Liver (tissue), 9 donors: ENCODE measurements around the gene DDHD1. TPM values are rescaled to one million over a fixed set of nuclear protein-coding genes. Genes with fewer than 3 reads are reported as not detected.

Experiments
- DNase-seq: peaks from one replicate; pipeline ENCODE4 v3.0.0-alpha.2; 2017; ENCODE audit warnings: low spot score
- H3K27ac ChIP-seq, 2 donors: one replicate each; pipeline ENCODE4 v1.7.0; 2013; ENCODE audit warnings: inconsistent platforms in 2 of 2, low read length in 2 of 2, control low read depth in 1 of 2, low read depth in 1 of 2, mild to moderate bottlenecking in 1 of 2
- H3K27me3 ChIP-seq, 4 donors: one replicate each; pipeline versions ENCODE4 v1.6.1 to v1.7.0; 2013; ENCODE audit warnings: low read length in 3 of 4, inconsistent platforms in 1 of 4, mild to moderate bottlenecking in 1 of 4, moderate library complexity in 1 of 4; ENCODE audit not compliant: control insufficient read depth in 4 of 4, insufficient read depth in 4 of 4
- H3K36me3 ChIP-seq, 4 donors: one replicate each; pipeline versions ENCODE4 v1.6.1 to v1.7.0; 2013; ENCODE audit warnings: low read length in 3 of 4, mild to moderate bottlenecking in 3 of 4, low read depth in 1 of 4, moderate library complexity in 1 of 4; ENCODE audit not compliant: control insufficient read depth in 4 of 4, insufficient read depth in 3 of 4
- H3K4me1 ChIP-seq, 4 donors: one replicate each; pipeline versions ENCODE4 v1.6.1 to v1.7.0; 2013; ENCODE audit warnings: low read length in 3 of 4, mild to moderate bottlenecking in 3 of 4, moderate library complexity in 1 of 4; ENCODE audit not compliant: control insufficient read depth in 4 of 4, insufficient read depth in 4 of 4
- H3K4me3 ChIP-seq, 3 donors: one replicate each; pipeline versions ENCODE4 v1.6.1 to v1.7.0; 2013; ENCODE audit warnings: low read length in 3 of 3, control low read depth in 1 of 3, low read depth in 1 of 3, mild to moderate bottlenecking in 1 of 3
- H3K9ac ChIP-seq, 2 donors: one replicate each; pipeline ENCODE4 v1.7.0; 2013; ENCODE audit warnings: low read length in 2 of 2, mild to moderate bottlenecking in 2 of 2, moderate library complexity in 2 of 2, control low read depth in 1 of 2, low read depth in 1 of 2
- H3K9me3 ChIP-seq, 4 donors: one replicate each; pipeline versions ENCODE4 v1.6.1 to v1.7.0; 2013; ENCODE audit warnings: low read length in 3 of 4; ENCODE audit not compliant: control insufficient read depth in 4 of 4
- EGR1 ChIP-seq, 2 donors: IDR thresholded peaks; 2 replicates each; pipeline ENCODE4 v1.6.1; 2016 to 2018; ENCODE audit warnings: antibody characterized with exemption in 2 of 2, low read depth in 2 of 2
- FOXA1 ChIP-seq: IDR thresholded peaks from 2 replicates; pipeline ENCODE4 v1.6.1; 2016; ENCODE audit warnings: antibody characterized with exemption
- FOXA2 ChIP-seq: IDR thresholded peaks from 2 replicates; pipeline ENCODE4 v1.6.1; 2016; ENCODE audit warnings: antibody characterized with exemption
- GABPA ChIP-seq, 2 donors: IDR thresholded peaks in 1 of 2; conservative IDR thresholded peaks in 1 of 2; 2 replicates each; pipeline ENCODE4 v1.6.1; 2016; ENCODE audit warnings: antibody characterized with exemption in 2 of 2, mild to moderate bottlenecking in 1 of 2, moderate library complexity in 1 of 2
- HNF4A ChIP-seq, 2 donors: conservative IDR thresholded peaks; 2 replicates each; pipeline ENCODE4 v1.6.1; 2016; ENCODE audit warnings: antibody characterized with exemption in 2 of 2, mild to moderate bottlenecking in 2 of 2
- HNF4G ChIP-seq: IDR thresholded peaks from 2 replicates; pipeline ENCODE4 v1.6.1; 2016; ENCODE audit warnings: antibody characterized with exemption
- NR2F2 ChIP-seq: IDR thresholded peaks from 2 replicates; pipeline ENCODE4 v1.6.1; 2016; ENCODE audit warnings: antibody characterized with exemption
- RAD21 ChIP-seq, 2 donors: IDR thresholded peaks; 2 replicates each; pipeline ENCODE4 v1.6.1; 2016; ENCODE audit warnings: antibody characterized with exemption in 2 of 2, mild to moderate bottlenecking in 2 of 2
- RXRA ChIP-seq, 2 donors: IDR thresholded peaks; 2 replicates each; pipeline ENCODE4 v1.6.1; 2017 to 2018; ENCODE audit warnings: antibody characterized with exemption in 2 of 2, mild to moderate bottlenecking in 1 of 2
- SP1 ChIP-seq: IDR thresholded peaks from 2 replicates; pipeline ENCODE4 v1.6.1; 2018; ENCODE audit warnings: antibody characterized with exemption, mild to moderate bottlenecking
- YY1 ChIP-seq: IDR thresholded peaks from 2 replicates; pipeline ENCODE4 v1.6.1; 2016; ENCODE audit warnings: antibody characterized with exemption, mild to moderate bottlenecking
- WGBS: extraction: QIAGEN DNeasy Blood & Tissue Kit; methylation state at CpG from one replicate; pipeline ENCODE4 v1.1.7; 2013; 5-methylcytosine and 5-hydroxymethylcytosine counted together
- polyA plus RNA-seq, 2 donors: library from polyadenylated mRNA; stranded (reverse) in 1 of 2; unstranded in 1 of 2; fragments of 200-250 nt in 1 of 2; fragments of >200 nt in 1 of 2; fragmentation: Nextera tagmentation in 1 of 2; extraction: Ambion mirVana in 1 of 2; gene quantifications; one replicate each; pipeline versions ENCODE4 v1.2.1 to v1.2.3, GENCODE V29; 2013 to 2015
- total RNA-seq, 2 donors: library from RNA; depleted of rRNA; stranded (reverse); fragments of >200 nt; gene quantifications; one replicate each; pipeline ENCODE4 v1.2.3, GENCODE V29; 2014
- TF ChIP-seq, protein P1 (sequence below): IDR thresholded peaks from 2 replicates; pipeline ENCODE4 v1.6.1; 2016; ENCODE audit warnings: antibody characterized with exemption
- TF ChIP-seq, protein P2 (sequence below): IDR thresholded peaks from 2 replicates; pipeline ENCODE4 v1.6.1; 2016; ENCODE audit warnings: antibody characterized with exemption
- TF ChIP-seq, protein P3 (sequence below): fragments of 150-350 bp; IDR thresholded peaks from 2 replicates; pipeline ENCODE4 v1.5.1; 2017; ENCODE audit warnings: improper control_type of control experiment, low read depth, low read length; ENCODE audit not compliant: missing input control
- TF ChIP-seq, protein P4 (sequence below): IDR thresholded peaks from 2 replicates; pipeline ENCODE4 v1.6.1; 2016; ENCODE audit warnings: antibody characterized with exemption, mild to moderate bottlenecking
- donor health status: healthy.
- donor health status: healthy.
- donor health status: healthy.
- donor health status: healthy.
- donor health status: healthy.

The DDHD1 gene
- total and polyA plus RNA-seq, 4 donors, result 1.3 to 14.3 (median 5.2) TPM

DNA sequence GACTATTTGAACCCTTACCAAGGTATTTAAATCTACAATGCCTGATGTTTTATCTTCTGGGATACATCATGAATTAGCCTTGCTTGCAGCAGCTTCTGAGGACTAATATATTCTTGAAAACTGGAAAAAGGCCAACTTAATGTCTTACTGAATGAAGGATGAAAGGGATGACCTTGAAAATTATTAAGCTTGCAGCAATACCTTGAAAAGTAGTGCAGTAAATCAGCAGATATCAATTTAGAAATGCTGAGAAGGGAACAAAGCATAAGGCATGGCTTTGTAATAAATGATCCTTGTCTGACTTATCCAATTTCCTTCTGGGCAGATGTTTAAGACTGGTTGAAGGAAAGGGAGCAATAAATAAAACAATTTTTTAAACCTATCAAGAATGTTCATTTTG is 165.0 kb downstream of the DDHD1 start:
- no peaks in the 10 kb centered on the region for H3K36me3 ChIP-seq
- H3K9ac ChIP-seq, result no peak overlapping the region
- no peak for TF ChIP-seq EGR1 (IDR thresholded peaks at IDR 0.05; ENCODE audit: low read depth in 2 of 2)
- TF ChIP-seq, protein P1, sequence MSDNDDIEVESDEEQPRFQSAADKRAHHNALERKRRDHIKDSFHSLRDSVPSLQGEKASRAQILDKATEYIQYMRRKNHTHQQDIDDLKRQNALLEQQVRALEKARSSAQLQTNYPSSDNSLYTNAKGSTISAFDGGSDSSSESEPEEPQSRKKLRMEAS, result no peak
- no peak for DNase-seq
- no peak overlapping the region for H3K4me3 ChIP-seq
- H3K4me1 ChIP-seq, result no peaks in the 10 kb centered on the region
- no peak overlapping the region for H3K27ac ChIP-seq
- no peaks in the 10 kb centered on the region for H3K9me3 ChIP-seq
- H3K27me3 ChIP-seq, result no peaks in the 10 kb centered on the region

DNA sequence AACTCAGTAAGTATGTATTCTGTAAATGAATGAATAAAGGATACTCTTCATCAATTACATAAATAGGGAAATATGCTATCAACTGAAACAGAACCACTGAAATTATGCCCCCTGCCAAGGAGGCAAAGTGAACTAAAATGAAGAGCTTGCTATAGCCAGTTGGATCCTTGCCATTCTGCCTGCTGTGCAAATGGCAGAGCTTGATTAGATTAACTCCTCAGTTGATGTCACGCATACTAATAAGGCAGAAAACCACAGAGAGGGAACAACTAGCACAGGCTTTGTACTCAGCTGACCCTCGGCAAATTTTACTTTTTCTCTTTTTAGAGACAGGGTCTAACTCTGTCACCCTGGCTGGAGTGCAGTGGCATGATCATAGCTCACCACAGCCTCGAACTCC is 165.6 kb downstream of the DDHD1 start:
- TF ChIP-seq YY1 (no peak), RXRA (IDR thresholded peaks at IDR 0.05) (no peak), FOXA2 (no peak), EGR1 (IDR thresholded peaks at IDR 0.05; ENCODE audit: low read depth in 2 of 2) (no peak), RAD21 (IDR thresholded peaks at IDR 0.05) (no peak), NR2F2 (no peak), FOXA1 (no peak), HNF4A (conservative IDR thresholded peaks at IDR 0.05) (no peak), GABPA (IDR thresholded peaks at IDR 0.05 in 1 of 2, conservative IDR thresholded peaks at IDR 0.05 in 1 of 2) (no peak), SP1 (no peak), HNF4G (no peak)
- TF ChIP-seq, protein P2, sequence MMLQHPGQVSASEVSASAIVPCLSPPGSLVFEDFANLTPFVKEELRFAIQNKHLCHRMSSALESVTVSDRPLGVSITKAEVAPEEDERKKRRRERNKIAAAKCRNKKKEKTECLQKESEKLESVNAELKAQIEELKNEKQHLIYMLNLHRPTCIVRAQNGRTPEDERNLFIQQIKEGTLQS, result no peak
- TF ChIP-seq, protein P3, sequence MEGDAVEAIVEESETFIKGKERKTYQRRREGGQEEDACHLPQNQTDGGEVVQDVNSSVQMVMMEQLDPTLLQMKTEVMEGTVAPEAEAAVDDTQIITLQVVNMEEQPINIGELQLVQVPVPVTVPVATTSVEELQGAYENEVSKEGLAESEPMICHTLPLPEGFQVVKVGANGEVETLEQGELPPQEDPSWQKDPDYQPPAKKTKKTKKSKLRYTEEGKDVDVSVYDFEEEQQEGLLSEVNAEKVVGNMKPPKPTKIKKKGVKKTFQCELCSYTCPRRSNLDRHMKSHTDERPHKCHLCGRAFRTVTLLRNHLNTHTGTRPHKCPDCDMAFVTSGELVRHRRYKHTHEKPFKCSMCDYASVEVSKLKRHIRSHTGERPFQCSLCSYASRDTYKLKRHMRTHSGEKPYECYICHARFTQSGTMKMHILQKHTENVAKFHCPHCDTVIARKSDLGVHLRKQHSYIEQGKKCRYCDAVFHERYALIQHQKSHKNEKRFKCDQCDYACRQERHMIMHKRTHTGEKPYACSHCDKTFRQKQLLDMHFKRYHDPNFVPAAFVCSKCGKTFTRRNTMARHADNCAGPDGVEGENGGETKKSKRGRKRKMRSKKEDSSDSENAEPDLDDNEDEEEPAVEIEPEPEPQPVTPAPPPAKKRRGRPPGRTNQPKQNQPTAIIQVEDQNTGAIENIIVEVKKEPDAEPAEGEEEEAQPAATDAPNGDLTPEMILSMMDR, result no peak
- TF ChIP-seq, protein P1, result no peak
- TF ChIP-seq, protein P4, sequence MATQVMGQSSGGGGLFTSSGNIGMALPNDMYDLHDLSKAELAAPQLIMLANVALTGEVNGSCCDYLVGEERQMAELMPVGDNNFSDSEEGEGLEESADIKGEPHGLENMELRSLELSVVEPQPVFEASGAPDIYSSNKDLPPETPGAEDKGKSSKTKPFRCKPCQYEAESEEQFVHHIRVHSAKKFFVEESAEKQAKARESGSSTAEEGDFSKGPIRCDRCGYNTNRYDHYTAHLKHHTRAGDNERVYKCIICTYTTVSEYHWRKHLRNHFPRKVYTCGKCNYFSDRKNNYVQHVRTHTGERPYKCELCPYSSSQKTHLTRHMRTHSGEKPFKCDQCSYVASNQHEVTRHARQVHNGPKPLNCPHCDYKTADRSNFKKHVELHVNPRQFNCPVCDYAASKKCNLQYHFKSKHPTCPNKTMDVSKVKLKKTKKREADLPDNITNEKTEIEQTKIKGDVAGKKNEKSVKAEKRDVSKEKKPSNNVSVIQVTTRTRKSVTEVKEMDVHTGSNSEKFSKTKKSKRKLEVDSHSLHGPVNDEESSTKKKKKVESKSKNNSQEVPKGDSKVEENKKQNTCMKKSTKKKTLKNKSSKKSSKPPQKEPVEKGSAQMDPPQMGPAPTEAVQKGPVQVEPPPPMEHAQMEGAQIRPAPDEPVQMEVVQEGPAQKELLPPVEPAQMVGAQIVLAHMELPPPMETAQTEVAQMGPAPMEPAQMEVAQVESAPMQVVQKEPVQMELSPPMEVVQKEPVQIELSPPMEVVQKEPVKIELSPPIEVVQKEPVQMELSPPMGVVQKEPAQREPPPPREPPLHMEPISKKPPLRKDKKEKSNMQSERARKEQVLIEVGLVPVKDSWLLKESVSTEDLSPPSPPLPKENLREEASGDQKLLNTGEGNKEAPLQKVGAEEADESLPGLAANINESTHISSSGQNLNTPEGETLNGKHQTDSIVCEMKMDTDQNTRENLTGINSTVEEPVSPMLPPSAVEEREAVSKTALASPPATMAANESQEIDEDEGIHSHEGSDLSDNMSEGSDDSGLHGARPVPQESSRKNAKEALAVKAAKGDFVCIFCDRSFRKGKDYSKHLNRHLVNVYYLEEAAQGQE, result no peak
- Histone ChIP-seq H3K4me3 (no peak overlapping the region), H3K36me3 (no peaks in the 10 kb centered on the region), H3K27me3 (no peaks in the 10 kb centered on the region), H3K4me1 (no peaks in the 10 kb centered on the region), H3K9me3 (no peaks in the 10 kb centered on the region), H3K27ac (no peak overlapping the region), H3K9ac (no peak overlapping the region)
- 68% methylated on average over 3 of the region's 3 CpGs for WGBS
- DNase-seq, result no peak
